Measurements from ENCODE around the gene TBC1D8.

Gene TBC1D8

DNA sequence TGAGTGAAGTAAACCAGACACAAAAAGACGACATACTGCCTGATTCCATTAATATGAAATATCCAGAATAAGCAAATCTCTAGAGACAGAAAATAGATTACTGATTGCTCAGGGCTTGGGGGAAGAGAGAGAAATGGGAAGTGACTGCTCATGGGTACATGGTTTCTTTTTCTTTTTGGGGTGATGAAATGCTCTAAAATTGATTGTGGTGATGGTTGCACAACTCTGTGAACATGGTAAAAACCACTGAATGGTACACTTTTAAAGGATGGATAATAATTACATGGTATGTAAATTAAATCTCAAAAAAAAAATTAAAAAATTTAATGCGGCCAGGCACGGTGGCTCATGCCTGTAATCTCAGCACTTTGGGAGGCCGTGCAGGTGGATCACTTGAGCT is 109.8 kb downstream of the TBC1D8 start:
- DNase-seq: no peak
- TF ChIP-seq, protein P1, sequence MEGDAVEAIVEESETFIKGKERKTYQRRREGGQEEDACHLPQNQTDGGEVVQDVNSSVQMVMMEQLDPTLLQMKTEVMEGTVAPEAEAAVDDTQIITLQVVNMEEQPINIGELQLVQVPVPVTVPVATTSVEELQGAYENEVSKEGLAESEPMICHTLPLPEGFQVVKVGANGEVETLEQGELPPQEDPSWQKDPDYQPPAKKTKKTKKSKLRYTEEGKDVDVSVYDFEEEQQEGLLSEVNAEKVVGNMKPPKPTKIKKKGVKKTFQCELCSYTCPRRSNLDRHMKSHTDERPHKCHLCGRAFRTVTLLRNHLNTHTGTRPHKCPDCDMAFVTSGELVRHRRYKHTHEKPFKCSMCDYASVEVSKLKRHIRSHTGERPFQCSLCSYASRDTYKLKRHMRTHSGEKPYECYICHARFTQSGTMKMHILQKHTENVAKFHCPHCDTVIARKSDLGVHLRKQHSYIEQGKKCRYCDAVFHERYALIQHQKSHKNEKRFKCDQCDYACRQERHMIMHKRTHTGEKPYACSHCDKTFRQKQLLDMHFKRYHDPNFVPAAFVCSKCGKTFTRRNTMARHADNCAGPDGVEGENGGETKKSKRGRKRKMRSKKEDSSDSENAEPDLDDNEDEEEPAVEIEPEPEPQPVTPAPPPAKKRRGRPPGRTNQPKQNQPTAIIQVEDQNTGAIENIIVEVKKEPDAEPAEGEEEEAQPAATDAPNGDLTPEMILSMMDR (IDR thresholded peaks at IDR 0.05; ENCODE audit: low read depth, low read length): no peak
- no peaks in the 10 kb centered on the region for H3K27me3 ChIP-seq (ENCODE audit: insufficient read depth, low read depth, severe bottlenecking)
- no peak overlapping the region for H3K27ac ChIP-seq
- no peak overlapping the region for H3K4me3 ChIP-seq (ENCODE audit: low read depth, low read length)
- peaks cover 52% of the 10 kb centered on the region for H3K36me3 ChIP-seq
- no peaks in the 10 kb centered on the region for H3K9me3 ChIP-seq (ENCODE audit: severe bottlenecking)

DNA sequence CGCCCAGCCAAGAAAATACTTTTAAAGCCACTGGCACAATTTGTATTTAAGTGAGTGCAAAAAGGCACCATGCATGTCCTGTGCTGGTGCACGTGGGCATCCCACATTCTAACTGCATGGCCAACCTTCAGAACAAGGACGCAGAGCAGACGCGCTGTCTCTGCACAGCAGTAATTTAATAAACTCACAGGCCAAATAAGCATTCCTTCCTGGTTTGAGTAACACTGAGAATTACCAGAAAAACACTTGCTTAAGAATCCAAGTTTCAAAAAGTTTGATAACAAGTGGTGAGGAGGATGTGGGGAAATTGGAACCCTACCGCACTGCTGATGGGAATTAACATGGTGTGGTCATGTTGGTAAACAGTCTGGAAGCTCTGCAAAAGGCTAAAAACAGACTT is 110.4 kb downstream of the TBC1D8 start:
- no peak overlapping the region for H3K4me3 ChIP-seq (ENCODE audit: low read depth, low read length)
- H3K36me3 ChIP-seq: peaks cover 55% of the 10 kb centered on the region
- no peaks in the 10 kb centered on the region for H3K9me3 ChIP-seq (ENCODE audit: severe bottlenecking)
- no peak for DNase-seq
- H3K27me3 ChIP-seq (ENCODE audit: insufficient read depth, low read depth, severe bottlenecking): no peaks in the 10 kb centered on the region
- TF ChIP-seq, protein P1 (IDR thresholded peaks at IDR 0.05; ENCODE audit: low read depth, low read length): no peak
- no peak overlapping the region for H3K27ac ChIP-seq

GRCh38 chr2:101040072-101040471 is 111.1 kb downstream of the TBC1D8 start:
- H3K36me3 ChIP-seq: peaks cover 56% of the 10 kb centered on the region
- no peak overlapping the region for H3K4me3 ChIP-seq (ENCODE audit: low read depth, low read length)
- no peak overlapping the region for H3K27ac ChIP-seq
- no peaks in the 10 kb centered on the region for H3K27me3 ChIP-seq (ENCODE audit: insufficient read depth, low read depth, severe bottlenecking)
- no peaks in the 10 kb centered on the region for H3K9me3 ChIP-seq (ENCODE audit: severe bottlenecking)
- no peak for DNase-seq
- TF ChIP-seq, protein P1 (IDR thresholded peaks at IDR 0.05; ENCODE audit: low read depth, low read length): no peak

DNA sequence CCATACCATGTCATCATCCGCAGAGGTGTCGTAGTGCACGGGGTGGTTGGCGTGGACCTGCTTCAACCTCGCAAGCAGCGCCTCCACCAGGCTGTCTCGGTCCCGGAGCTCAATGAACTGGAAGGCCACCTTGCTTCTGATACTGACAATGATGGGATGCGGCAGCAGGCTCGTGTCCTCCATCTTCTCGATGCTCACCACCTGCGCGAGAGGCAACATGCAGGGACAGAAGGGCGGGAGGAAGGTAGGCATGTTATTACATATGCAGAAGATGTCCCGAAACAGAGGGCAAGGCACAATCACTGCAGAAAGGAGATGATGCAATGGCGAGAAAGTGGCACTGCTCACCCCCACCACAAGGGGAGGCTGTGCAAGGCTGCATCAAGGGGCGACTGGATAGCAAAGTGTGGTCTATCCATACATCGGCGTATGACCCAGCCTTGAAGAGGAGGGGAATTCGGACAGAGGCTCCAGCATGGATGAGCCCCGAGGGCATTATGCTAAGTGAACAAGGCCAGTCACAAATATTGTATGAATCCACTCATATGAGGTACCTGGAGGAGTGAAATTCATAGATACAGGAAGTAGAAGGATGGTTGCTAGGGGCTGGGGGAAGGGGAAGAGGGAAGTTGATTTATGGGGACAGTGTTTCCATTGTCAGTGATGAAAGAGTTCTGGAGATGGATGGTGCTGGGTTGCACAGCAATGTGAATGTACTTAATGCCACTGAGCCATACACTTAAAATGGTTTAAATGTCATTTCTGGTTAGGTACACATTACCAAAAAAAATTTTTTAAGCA is 112.5 kb downstream of the TBC1D8 start:
- no peaks in the 10 kb centered on the region for H3K9me3 ChIP-seq (ENCODE audit: severe bottlenecking)
- TF ChIP-seq, protein P1 (IDR thresholded peaks at IDR 0.05; ENCODE audit: low read depth, low read length): peak; percentile 88
- peak; percentile 53 for DNase-seq
- H3K4me3 ChIP-seq (ENCODE audit: low read depth, low read length): no peak overlapping the region
- H3K27me3 ChIP-seq (ENCODE audit: insufficient read depth, low read depth, severe bottlenecking): no peaks in the 10 kb centered on the region
- H3K27ac ChIP-seq: peak overlapping the region; percentile 47
- peaks cover 67% of the 10 kb centered on the region for H3K36me3 ChIP-seq

DNA sequence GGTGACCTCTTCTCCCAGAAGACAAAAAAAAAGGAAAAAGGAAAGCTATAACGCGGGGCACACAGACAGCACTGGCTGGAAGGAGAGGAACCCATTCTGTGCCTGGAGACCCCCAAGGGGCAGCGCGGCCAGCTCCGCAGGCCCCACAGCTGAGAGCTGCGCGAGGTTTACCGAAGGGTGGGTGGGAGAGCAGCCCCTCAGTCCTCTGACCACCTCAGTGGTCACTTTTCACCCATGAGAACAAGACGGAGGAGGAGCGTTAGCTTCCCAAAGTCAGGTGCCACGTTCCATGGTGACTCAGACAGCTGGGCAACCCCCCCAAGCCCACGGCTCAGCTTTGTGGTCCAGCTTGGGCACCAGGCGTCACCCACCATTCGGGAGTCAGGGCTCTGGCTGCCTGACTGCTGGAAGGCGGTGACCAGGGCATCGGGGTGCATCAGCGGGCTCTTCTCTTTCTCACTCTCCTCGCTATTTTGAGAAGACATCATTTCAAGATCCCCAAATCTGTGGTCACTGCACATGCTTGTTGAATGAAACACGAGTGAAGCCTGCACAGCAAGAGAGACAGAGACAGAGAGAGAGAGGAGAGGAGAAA is 113.9 kb downstream of the TBC1D8 start:
- H3K36me3 ChIP-seq: peaks cover 80% of the 10 kb centered on the region

More for the DNA sequence above, 113.9 kb downstream of the TBC1D8 start:
- no peak overlapping the region for H3K27ac ChIP-seq
- TF ChIP-seq, protein P1 (IDR thresholded peaks at IDR 0.05; ENCODE audit: low read depth, low read length): no peak
- no peaks in the 10 kb centered on the region for H3K27me3 ChIP-seq (ENCODE audit: insufficient read depth, low read depth, severe bottlenecking)
- no peaks in the 10 kb centered on the region for H3K9me3 ChIP-seq (ENCODE audit: severe bottlenecking)
- DNase-seq: no peak
- H3K4me3 ChIP-seq (ENCODE audit: low read depth, low read length): no peak overlapping the region
